WERI-Rb-1 (cell line): ENCODE data around the gene ZNF202.

Experiments used
- DNase-seq: peaks from one replicate; pipeline ENCODE4 v3.0.0-alpha.2; 2020
- H3K27ac ChIP-seq: fragments of 250-450 bp; sonication (Bioruptor Pico); 2 replicates; pipeline ENCODE4 v1.5.1; 2020; ENCODE audit warnings: mild to moderate bottlenecking, moderate library complexity
- H3K27me3 ChIP-seq: fragments of 250-450 bp; sonication (Bioruptor Pico); 2 replicates; pipeline ENCODE4 v1.5.1; 2021; ENCODE audit warnings: mild to moderate bottlenecking, low read depth, moderate library complexity; ENCODE audit not compliant: insufficient read depth, severe bottlenecking
- H3K36me3 ChIP-seq: fragments of 250-450 bp; sonication (Bioruptor Pico); 2 replicates; pipeline ENCODE4 v1.5.1; 2020; ENCODE audit warnings: mild to moderate bottlenecking, moderate library complexity
- H3K4me3 ChIP-seq: 2 replicates; pipeline ENCODE4 v1.5.1; 2011; ENCODE audit warnings: low read depth, mild to moderate bottlenecking, control low read depth, low read length
- H3K9me3 ChIP-seq: fragments of 250-450 bp; sonication (Bioruptor Pico); 2 replicates; pipeline ENCODE4 v1.5.1; 2021; ENCODE audit warnings: mild to moderate bottlenecking, moderate library complexity; ENCODE audit not compliant: severe bottlenecking
- TF ChIP-seq, protein P1 (sequence below): IDR thresholded peaks from 2 replicates; pipeline ENCODE4 v1.5.1; 2011; ENCODE audit warnings: low read depth, mild to moderate bottlenecking, control low read depth, inconsistent platforms, low read length

ZNF202 gene

DNA sequence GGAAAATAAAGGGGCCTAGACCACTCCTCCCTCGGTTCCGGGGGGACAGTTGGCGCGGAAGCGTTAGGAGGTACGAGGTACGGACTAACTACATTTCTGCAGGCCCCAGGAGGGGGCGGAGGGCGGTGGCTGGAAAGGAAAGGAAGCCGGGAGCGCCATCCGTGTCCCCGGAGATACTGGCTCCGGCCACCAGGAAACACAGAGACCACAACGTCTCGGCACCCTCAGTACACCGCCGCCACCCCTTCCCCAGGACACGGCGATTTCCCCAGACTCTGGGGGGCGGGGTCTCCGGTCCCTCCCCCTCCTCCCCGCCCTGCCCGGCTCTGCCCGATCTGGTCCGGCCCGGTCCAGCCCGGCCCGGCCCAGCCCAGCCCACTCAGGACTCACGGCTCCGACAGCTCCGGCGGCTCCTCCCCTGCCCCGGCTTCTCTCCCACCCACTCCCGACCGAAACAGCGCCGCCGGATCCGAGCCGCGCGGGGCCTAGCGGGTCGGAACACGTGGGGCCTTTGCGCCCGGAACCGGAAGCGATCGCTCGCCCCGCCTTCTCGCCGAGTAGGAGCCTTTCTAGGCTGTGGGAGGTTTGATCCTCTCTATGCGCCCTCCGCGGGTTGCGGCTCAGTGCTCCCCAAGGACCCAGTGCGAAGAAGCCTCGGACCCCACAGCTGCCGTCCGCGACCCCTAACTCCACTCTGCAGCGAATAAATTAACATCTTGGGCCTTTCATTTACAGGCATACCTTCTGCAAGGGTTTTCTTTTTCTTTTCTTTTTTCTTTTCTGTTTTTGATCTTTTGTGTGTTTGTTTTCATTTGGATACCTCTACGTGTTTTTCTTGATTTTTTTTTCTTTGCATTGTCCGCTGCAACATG, at the start of gene ZNF202:
ZNF202 (minus strand) TSS at position 502 of the 872 bp plus-strand sequence. CDS start 10,772 bp downstream, outside the sequence.
- Histone ChIP-seq H3K27me3 (no peaks in the 10 kb centered on the region), H3K9me3 (no peaks in the 10 kb centered on the region), H3K4me3 (peak within 1 kb of the TSS; percentile 91), H3K27ac (peak within 1 kb of the TSS; percentile 96), H3K36me3 (peaks cover 43% of the 10 kb centered on the region)
- peak; percentile 93 for DNase-seq
- TF ChIP-seq, protein P1, sequence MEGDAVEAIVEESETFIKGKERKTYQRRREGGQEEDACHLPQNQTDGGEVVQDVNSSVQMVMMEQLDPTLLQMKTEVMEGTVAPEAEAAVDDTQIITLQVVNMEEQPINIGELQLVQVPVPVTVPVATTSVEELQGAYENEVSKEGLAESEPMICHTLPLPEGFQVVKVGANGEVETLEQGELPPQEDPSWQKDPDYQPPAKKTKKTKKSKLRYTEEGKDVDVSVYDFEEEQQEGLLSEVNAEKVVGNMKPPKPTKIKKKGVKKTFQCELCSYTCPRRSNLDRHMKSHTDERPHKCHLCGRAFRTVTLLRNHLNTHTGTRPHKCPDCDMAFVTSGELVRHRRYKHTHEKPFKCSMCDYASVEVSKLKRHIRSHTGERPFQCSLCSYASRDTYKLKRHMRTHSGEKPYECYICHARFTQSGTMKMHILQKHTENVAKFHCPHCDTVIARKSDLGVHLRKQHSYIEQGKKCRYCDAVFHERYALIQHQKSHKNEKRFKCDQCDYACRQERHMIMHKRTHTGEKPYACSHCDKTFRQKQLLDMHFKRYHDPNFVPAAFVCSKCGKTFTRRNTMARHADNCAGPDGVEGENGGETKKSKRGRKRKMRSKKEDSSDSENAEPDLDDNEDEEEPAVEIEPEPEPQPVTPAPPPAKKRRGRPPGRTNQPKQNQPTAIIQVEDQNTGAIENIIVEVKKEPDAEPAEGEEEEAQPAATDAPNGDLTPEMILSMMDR, result peak; percentile 41

DNA sequence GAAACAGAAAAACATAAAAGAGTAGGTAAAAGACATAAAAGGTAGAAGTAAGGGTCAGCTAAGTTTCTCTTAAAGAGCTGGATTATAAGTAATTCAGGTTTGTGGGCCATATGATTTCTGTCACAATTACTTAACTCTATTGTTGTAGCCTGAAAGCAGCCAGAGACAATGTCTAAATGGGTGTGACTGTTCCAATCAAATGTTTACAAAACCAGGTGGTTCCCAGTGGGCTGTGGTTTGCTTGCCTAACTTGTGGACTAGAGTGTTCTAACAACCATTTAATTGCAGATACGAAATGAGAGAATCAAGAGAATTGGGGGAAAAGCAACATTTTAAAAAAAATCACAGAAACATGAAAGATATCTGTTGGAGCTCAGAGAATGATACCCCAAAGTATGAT, 42.1 kb upstream of the ZNF202 start:
- no peak for DNase-seq
- TF ChIP-seq, protein P1, result no peak
- Histone ChIP-seq H3K4me3 (no peak overlapping the region), H3K27ac (no peak overlapping the region), H3K36me3 (no peaks in the 10 kb centered on the region), H3K9me3 (peaks cover 3% of the 10 kb centered on the region), H3K27me3 (no peaks in the 10 kb centered on the region)

DNA sequence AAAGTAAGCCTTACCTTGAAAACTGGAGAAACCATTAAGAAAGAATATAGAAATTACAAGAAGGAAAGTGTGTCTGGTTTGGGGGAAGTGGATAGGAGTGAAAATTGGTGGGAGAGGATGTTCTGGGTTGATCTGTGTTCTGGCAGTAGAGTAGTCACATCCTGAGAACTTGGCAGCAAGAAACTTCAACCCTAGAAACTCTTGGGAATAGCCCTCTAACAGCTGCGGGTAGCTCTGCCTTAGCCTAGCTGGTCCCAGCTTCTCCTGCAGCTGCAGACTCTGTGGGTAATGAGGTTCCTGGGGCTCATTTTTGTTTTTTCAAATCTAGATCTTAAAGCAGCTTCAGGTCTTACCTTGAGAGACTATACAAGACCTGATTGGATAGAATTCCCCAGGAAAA, 37.1 kb upstream of the ZNF202 start:
- TF ChIP-seq, protein P1, result no peak
- Histone ChIP-seq H3K27me3 (no peaks in the 10 kb centered on the region), H3K4me3 (no peak overlapping the region), H3K9me3 (peaks cover 3% of the 10 kb centered on the region), H3K27ac (no peak overlapping the region), H3K36me3 (no peaks in the 10 kb centered on the region)
- no peak for DNase-seq

DNA sequence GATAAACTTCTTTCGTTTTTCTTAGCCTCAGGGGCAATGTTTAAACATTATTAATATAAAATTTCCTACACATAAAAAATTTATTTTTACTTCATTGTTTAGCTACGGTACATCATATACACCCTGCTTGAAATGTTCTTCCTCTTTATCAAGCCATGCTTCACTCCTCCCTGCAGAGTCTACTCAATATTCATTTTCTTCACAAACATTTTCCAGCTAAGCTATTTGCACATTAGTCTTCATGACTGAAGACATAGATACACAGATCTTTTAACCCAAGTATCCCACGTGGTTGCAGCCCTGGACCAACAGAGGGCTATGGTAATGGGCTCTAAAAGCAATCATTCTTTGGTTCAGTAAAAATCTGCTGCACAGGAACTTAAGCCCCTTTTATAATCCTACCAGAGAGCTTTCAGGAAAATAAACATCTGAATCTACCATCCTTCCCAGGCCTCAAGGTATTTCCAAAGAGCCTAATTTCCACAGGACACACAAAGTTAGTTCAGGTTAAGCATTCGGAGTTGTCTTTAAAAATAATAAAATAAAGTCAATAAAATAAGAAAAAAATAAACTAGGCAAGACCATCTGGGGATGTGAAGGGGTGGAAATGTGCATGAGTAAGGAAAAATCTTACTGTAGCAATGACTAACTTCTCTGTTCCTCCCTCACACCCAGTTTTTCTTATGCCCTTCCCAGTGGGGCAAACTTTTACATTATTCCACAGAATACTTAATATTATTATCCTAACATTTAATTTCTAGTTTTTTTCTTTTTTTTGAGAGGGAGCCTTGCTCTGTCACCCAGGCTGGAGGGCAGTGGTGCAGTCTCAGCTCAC, 34.5 kb upstream of the ZNF202 start:
- Histone ChIP-seq H3K9me3 (no peaks in the 10 kb centered on the region), H3K27me3 (no peaks in the 10 kb centered on the region), H3K4me3 (no peak overlapping the region), H3K27ac (no peak overlapping the region), H3K36me3 (no peaks in the 10 kb centered on the region)
- peak; percentile 47 for DNase-seq
- TF ChIP-seq, protein P1, result no peak

DNA sequence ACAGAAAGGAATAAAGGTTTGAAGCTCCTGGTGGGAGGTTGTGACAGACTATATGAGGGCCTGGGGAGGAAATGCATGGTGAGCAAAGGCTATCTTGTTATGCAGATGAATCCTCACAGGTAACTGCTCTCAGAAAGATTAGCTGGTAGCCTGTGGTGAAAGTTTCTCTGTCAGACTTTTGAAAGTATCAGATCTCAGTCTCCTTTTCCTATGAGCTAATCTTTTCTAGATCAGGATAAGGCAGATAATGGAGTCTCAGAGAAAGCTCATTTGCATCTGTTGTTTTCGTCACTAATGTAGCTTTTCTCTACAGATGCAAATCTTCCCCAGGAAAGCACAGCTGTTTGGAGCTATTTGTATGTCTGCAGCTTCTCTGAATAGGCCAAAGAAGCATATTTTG, 33.8 kb upstream of the ZNF202 start:
- Histone ChIP-seq H3K4me3 (no peak overlapping the region), H3K27me3 (no peaks in the 10 kb centered on the region), H3K9me3 (no peaks in the 10 kb centered on the region), H3K27ac (no peak overlapping the region), H3K36me3 (no peaks in the 10 kb centered on the region)
- TF ChIP-seq, protein P1, result no peak
- DNase-seq, result no peak
